GM12873 (cell line): ENCODE results near the gene CERKL.

Experiments used
- CTCF ChIP-seq: IDR thresholded peaks from 2 replicates; pipeline ENCODE4 v1.5.1; 2012; ENCODE audit warnings: low read depth, mild to moderate bottlenecking, moderate library complexity, low read length, control low read depth; ENCODE audit not compliant: insufficient read depth; ENCODE audit errors: missing control alignments

CERKL gene

GRCh38 chr2:181546086-181546485 is 110.8 kb downstream of the CERKL start:
- no peak for TF ChIP-seq CTCF

- TF ChIP-seq CTCF: no peak
Measured at GRCh38 chr2:181542170-181542569, 114.7 kb downstream of the CERKL start.

GRCh38 chr2:181540421-181540820 is 116.5 kb downstream of the CERKL start:
- TF ChIP-seq CTCF: no peak

- TF ChIP-seq CTCF: no peak
Measured at GRCh38 chr2:181536730-181537129, 120.2 kb downstream of the CERKL start.

GRCh38 chr2:181528441-181528840 is 128.5 kb downstream of the CERKL start:
- no peak for TF ChIP-seq CTCF

- TF ChIP-seq CTCF: no peak
Measured at GRCh38 chr2:181527058-181527457, 129.8 kb downstream of the CERKL start.

- TF ChIP-seq CTCF: no peak
Measured at GRCh38 chr2:181526014-181526413, 130.9 kb downstream of the CERKL start.
